ENCODE measurements around the gene FAM25A. TPM values are rescaled to one million over a fixed set of nuclear protein-coding genes. Genes with fewer than 3 reads are reported as not detected.
"Not testable (repeated sequence)": the region's sequence is repeated elsewhere in the genome, so short reads cannot be mapped to it uniquely, and the experiment has no call there.

Gene FAM25A
- not detected for total RNA-seq

GRCh38 chr10:87020056-87020455, at the start of gene FAM25A:
Gene FAM25A, plus strand, starts transcription at chr10:87020294. Its CDS starts 31 bp downstream, at chr10:87020325.
- H3K9me3 ChIP-seq; H3K27ac ChIP-seq; H3K4me1 ChIP-seq; H3K27me3 ChIP-seq; H3K36me3 ChIP-seq; ATAC-seq (ENCODE audit: low FRiP score in 2 of 2); H3K4me3 ChIP-seq: not testable (repeated sequence)
- DNase-seq, result peak in 1 of 2 donors; percentile 55
- 96% methylated on average over 9 of the region's 9 CpGs; no CpG with 5 or more reads in 1 of the 2 donors for WGBS, 2 donors

- H3K27me3 ChIP-seq, result no peaks in the 10 kb centered on the region
- H3K36me3 ChIP-seq, result no peaks in the 10 kb centered on the region
- WGBS, 2 donors, result no CpG with 5 or more reads among the region's 20 CpGs
- peak overlapping the region; percentile 92 to 98 (median 97) for H3K27ac ChIP-seq
- H3K4me1 ChIP-seq, result peaks cover 38 to 63% (median 53%) of the 10 kb centered on the region in 4 donors
- ATAC-seq (ENCODE audit: low FRiP score in 2 of 2) (peak in 1 of 2 donors; percentile 12), DNase-seq (no peak)
- TF ChIP-seq CTCF (IDR thresholded peaks at IDR 0.05) (peak in 2 of 6 experiments; percentile 13 to 24), EP300 (IDR thresholded peaks at IDR 0.05) (no peak), POLR2AphosphoS5 (IDR thresholded peaks at IDR 0.05) (no peak), POLR2A (IDR thresholded peaks at IDR 0.05) (peak; percentile 84 to 98 (median 97))
- H3K9me3 ChIP-seq, result no peaks in the 10 kb centered on the region
- peak overlapping the region; percentile 40 to 64 (median 57) for H3K4me3 ChIP-seq
Observed at GRCh38 chr10:86970982-86971231, 49.2 kb upstream of the FAM25A start.

GRCh38 chr10:86971232-86971991, 48.7 kb upstream of the FAM25A start:
- TF ChIP-seq POLR2AphosphoS5 (IDR thresholded peaks at IDR 0.05) (peak; percentile 80 to 92), CTCF (IDR thresholded peaks at IDR 0.05) (peak in 2 of 6 experiments; percentile 4 to 60), POLR2A (IDR thresholded peaks at IDR 0.05) (peak in 1 of 4 donors; percentile 15), EP300 (IDR thresholded peaks at IDR 0.05) (peak in 3 of 4 donors; percentile 3 to 86 (median 77))
- peak overlapping the region; percentile 92 to 98 (median 97) for H3K27ac ChIP-seq
- DNase-seq (peak; percentile 91 to 99), ATAC-seq (ENCODE audit: low FRiP score in 2 of 2) (peak; percentile 93)
- H3K27me3 ChIP-seq, result no peaks in the 10 kb centered on the region
- H3K4me1 ChIP-seq, result peaks cover 33 to 58% (median 48%) of the 10 kb centered on the region in 4 donors
- peak overlapping the region; percentile 40 to 64 (median 57) for H3K4me3 ChIP-seq
- no peaks in the 10 kb centered on the region for H3K9me3 ChIP-seq
- 35% methylated on average over 21 to 33 of the region's 66 CpGs for WGBS, 2 donors
- no peaks in the 10 kb centered on the region for H3K36me3 ChIP-seq

GRCh38 chr10:86972613-86973380, 47.3 kb upstream of the FAM25A start:
- no peaks in the 10 kb centered on the region for H3K36me3 ChIP-seq
- no peaks in the 10 kb centered on the region for H3K27me3 ChIP-seq
- TF ChIP-seq CTCF (IDR thresholded peaks at IDR 0.05) (no peak), EP300 (IDR thresholded peaks at IDR 0.05) (no peak), POLR2A (IDR thresholded peaks at IDR 0.05) (no peak), POLR2AphosphoS5 (IDR thresholded peaks at IDR 0.05) (no peak)
- peak overlapping the region; percentile 6 to 98 (median 94) for H3K27ac ChIP-seq
- no peak overlapping the region for H3K4me3 ChIP-seq
- DNase-seq (no peak), ATAC-seq (ENCODE audit: low FRiP score in 2 of 2) (no peak)
- 94 to 95% methylated on average over 8 to 10 of the region's 11 CpGs for WGBS, 2 donors
- peaks cover 21 to 44% (median 34%) of the 10 kb centered on the region in 4 donors for H3K4me1 ChIP-seq
- H3K9me3 ChIP-seq, result no peaks in the 10 kb centered on the region

GRCh38 chr10:86974484-86974883, 45.6 kb upstream of the FAM25A start:
- Histone ChIP-seq H3K27me3 (no peaks in the 10 kb centered on the region), H3K9me3 (no peaks in the 10 kb centered on the region), H3K36me3 (no peaks in the 10 kb centered on the region), H3K4me1 (peaks cover 14 to 27% (median 17%) of the 10 kb centered on the region in 4 donors), H3K4me3 (peak overlapping the region in 2 of 4 donors; percentile 15 to 25), H3K27ac (peak overlapping the region; percentile 36 to 92 (median 58))
- DNase-seq (no peak), ATAC-seq (ENCODE audit: low FRiP score in 2 of 2) (no peak)
- 58 to 62% methylated on average over 7 of the region's 7 CpGs for WGBS, 2 donors
- no peak for TF ChIP-seq CTCF (IDR thresholded peaks at IDR 0.05)
- TF ChIP-seq POLR2AphosphoS5 (IDR thresholded peaks at IDR 0.05), result no peak
- no peak for TF ChIP-seq EP300 (IDR thresholded peaks at IDR 0.05)
- peak in 1 of 4 donors; percentile 35 for TF ChIP-seq POLR2A (IDR thresholded peaks at IDR 0.05)
